ENCODE measurements around the gene CPNE5.

The CPNE5 gene

DNA sequence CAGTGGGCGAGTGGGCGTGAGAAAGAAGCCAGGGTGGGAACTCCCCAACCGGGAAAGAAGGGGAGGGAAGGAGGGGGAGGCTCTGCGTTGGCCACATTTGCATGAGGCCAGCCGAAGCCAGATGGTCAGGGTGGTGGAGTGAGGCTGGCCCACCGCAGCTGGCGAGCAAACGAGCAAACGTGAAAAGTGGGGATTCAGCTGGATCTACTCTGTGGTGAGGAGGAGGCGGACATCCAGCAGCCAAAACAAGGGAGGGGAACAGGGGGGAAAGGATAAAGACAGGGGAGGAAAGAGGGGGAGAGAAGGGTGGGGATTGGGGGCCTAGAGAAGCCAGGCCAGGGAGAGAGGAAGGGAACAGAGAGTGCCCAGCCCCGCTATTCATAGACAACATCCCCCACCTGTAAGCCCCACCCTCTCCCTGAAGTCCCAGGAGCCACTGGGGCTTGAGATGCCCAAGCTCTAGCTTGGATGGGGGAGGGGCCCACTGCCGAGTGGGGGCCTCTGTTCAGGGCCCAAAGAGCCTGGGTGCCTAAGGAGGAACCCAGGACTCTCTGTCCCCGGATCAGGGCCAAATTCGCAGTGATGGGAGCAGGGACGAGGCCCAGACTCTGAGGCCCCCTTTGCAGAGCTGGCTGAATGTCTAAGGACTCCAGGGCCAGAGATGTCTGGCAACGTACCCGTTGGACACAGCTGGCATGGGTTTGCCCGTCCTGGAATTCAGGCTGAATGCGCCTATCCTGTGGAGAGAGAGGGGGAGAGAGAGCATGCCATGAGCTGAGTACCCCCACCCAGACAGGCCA lies 45.1 kb downstream of the CPNE5 start:
- no peak for DNase-seq (ENCODE audit: low read depth in 1 of 2, low spot score in 1 of 2)

DNA sequence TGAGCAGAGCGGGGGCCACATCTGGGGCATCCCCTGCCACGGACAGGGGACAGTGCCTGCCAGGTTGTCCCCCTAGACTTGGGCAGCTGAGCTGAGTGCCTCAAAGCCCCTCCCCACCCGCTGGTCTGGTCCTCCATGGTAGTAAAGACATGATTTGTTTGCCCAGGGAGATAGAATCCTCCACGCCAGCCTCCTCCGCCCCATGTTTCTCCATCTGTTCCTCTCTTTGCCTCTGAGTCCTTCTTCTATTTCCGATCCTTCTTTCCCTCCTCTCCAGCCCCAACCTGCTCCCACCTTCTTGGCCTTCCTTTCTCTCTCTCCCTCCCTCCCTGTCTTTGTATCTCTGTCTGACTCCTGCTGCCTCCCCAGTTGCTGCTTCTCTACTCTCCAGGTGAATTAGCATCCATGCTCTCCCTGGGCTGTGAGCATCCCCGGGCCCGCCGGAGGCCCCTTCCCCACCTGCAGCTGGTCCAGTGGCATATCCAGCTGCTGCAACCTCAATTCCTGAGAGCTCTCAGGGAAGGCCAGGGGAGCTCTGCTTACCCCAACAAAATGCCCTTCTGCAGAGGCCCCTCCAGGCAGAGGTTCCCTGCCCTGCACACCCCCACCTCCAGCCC lies 45.8 kb downstream of the CPNE5 start:
- DNase-seq (ENCODE audit: low read depth in 1 of 2, low spot score in 1 of 2), result no peak

DNA sequence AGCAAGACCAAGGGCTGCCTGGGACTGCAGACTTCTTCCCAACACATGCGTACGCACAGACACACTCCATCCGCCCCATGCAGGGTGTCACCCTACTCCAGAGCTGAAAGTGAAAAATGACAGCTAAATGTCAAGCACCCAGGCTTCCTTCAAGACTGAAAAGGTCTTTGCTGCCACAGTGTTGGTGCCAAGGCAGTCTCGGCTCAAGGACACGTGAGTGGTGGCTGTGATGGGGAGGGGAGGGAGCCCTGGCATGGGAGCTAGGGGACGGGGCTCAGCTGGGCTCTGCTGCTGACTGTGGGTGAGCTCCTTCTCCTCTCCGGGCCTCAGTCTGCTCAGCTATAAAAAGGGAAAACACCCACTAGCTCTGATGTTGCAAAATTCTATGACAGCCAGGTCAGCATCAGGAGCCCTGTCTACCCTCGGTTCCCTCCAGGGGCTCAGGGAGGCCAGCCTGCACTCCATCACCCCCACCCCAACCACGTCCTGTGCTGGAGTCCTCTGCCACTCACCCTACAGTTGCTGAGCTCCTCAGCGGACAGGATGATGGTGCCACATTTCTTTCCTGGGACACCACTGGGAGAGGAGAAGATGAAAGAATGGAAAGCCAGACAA lies 47.6 kb downstream of the CPNE5 start:
- DNase-seq (ENCODE audit: low read depth in 1 of 2, low spot score in 1 of 2), result no peak

DNA sequence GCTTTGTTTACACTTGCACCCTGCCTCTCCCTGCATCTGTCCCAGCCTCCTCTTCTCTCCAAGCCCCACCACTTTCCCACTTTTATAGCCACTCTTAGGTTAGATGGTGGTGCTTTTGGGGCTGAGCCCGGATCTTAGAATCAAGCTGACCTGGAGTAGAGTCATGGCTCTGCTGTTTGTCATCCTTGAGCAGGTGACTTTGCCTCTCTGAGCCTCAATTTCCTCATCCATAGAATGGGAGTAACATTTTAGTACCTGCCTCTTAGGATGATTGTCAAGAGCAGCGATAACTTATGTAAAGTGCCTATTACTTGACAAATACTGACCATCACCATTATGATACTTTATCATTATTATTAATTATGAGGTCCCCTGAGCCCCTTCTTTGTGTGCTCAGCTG lies 48.2 kb downstream of the CPNE5 start:
- no peak for DNase-seq (ENCODE audit: low read depth in 1 of 2, low spot score in 1 of 2)

DNA sequence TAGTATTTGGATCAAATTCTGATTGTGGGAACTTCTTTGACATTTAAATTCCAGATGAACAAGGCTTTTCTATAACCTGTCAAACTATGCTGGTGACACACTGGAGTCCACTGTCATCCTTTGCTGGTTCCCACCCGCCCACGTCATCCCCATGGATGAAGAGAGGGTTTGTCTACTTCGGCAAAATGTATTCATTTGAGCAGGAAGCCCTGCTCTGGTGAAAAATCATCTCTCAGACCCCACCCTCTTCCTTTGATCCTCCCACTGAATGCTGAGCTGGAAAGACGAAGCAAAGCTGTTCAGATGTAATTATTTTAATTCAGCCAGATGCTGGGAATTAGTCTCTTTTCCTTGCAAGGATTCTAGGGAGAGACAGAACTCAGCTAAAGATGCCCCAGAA lies 50.5 kb downstream of the CPNE5 start:
- no peak for DNase-seq (ENCODE audit: low read depth in 1 of 2, low spot score in 1 of 2)

DNA sequence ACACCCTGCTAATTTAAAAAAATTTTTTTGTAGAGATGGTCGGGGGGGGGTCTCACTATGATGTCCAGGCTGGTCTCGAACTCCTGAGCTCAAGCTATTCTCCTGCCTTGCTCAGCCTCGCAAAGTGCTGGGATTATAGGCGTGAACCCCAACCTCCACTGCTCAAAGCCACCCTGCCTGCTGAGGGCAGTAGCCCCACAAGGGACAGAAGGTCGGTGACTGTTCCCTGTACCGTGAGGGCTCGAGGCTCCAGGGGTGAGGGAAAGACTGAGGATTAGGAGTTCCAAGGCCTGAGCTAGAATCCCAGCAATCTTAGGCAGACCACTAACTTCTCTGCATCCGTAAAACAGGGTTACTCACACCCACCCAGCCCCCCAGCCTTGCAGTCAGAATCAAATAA lies 51.1 kb downstream of the CPNE5 start:
- no peak for DNase-seq (ENCODE audit: low read depth in 1 of 2, low spot score in 1 of 2)

GRCh38 chr6:36787210-36787609 lies 52.0 kb downstream of the CPNE5 start:
- no peak for DNase-seq (ENCODE audit: low read depth in 1 of 2, low spot score in 1 of 2)

DNA sequence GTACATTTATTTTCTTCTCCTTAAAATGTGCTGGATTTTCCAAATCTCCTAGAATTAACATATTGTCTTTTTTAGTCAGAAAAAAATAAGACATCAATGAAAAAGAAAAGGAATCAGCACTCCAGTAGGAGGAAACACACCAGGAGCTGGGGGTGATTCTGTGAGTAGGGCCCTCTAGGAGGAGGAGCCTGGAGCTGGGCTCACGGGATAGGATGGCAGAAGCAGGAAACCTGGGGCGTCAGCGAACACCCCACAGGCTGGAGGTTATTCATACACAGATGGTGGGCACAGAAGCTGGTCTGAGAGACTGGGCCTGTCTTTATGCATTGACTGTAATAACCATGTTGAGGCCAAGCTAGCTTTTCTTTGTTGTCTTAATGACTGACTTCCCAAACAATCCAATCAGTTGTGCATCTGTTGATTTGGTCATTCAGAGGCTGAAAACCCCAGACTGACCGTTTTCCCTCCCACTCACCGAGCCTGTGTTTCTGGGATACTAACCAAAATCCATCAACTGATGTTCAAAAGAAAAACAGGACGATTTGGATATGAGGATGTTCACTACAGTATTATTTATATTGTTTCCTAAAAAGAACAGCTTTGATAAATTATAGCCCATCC lies 53.1 kb downstream of the CPNE5 start:
- no peak for DNase-seq (ENCODE audit: low read depth in 1 of 2, low spot score in 1 of 2)

- DNase-seq (ENCODE audit: low read depth in 1 of 2, low spot score in 1 of 2), result no peak
Measured at GRCh38 chr6:36784376-36784636, 54.9 kb downstream of the CPNE5 start.

DNA sequence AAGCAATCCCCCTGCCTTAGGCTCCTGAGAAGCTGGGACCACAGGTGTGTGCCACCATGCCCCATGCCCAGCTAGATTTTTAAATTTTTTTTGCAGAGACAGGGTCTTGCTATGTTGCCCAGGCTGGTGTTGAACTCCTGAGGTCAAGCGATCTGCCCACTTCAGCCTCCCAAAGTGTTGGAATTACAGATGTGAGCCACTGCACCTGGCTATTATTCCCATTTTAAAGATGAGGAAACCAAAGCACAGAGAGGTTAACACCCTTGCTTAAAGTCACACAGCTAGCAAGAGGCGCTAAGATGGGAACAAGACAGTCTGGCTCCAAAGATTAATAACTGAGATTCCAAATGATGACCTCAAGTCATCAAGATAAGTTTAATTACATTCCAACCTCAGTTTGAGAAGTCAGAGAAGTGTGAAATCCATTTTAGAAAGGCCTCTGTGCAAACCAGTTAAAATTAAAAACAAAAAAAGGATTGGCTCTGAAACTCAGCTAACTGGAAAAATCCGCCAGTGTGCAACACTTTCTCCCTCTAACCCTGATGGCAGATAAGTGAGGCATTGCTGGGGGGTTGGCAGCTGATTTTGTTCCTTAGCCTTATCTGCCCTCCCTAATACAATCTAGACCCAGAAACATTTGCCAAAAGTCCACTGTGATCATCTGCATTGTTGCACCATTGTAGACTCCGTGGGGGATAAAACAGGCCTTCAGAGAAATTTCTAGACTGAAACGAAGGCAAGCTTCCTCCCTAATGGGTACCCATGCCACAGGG lies 55.5 kb downstream of the CPNE5 start:
- DNase-seq (ENCODE audit: low read depth in 1 of 2, low spot score in 1 of 2), result no peak

DNA sequence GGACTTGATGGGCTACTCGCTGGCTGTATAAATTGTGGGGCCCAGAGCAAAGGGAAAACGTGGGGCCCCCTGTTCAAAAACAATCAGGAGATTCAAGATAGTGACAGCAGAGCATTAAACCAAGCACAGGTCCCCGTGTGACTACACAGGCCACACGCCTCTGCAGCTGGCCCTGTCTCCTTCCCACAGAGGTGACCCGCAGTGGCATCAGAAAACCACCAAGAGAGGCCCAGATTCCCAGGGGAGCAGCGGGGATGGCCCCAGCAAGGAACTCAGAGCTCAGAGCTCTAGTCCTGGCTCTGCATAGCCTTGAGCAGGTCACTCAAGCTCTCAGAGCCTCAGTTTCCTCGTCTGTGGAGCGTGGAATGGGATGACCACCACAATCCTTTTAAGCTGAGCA lies 57.6 kb downstream of the CPNE5 start:
- no peak for DNase-seq (ENCODE audit: low read depth in 1 of 2, low spot score in 1 of 2)

DNA sequence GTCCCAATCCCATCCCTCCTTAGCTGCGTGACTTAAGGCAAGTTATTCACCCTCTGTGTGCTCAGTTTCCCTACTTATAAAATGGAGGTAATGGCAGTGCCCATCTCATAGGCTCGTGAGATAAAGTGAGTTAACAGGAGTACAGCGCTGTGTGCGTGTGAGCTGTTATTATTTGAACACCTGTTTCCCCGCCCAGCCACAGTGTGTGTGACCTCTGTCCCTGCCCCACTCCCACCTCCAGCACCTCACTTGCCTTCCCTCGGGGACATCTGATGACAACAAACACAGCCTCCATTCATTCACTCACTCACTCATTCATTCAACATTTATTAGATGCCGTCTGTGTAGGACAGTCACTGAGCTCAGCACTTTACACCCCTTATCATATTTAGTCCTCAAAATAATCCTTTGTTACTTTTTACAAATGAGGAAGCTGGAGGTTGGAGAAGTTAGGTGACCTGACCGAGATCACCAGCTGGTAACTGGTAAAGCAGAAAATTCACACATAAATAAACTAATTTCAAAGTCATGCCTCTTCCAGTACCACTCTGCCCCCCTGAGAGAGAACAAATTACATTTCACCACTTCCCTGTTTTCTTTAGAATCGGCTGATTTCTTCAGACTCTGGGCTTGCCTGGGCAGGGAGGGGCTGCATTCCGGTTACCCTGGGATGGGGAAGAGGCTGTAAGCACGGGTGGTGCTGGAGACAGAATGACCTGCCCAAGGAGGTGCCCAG lies 58.6 kb downstream of the CPNE5 start:
- DNase-seq (ENCODE audit: low read depth in 1 of 2, low spot score in 1 of 2), result no peak

- no peak for DNase-seq (ENCODE audit: low read depth in 1 of 2, low spot score in 1 of 2)
Measured at GRCh38 chr6:36779227-36779626, 60.0 kb downstream of the CPNE5 start.

GRCh38 chr6:36777801-36778200 lies 61.4 kb downstream of the CPNE5 start:
- no peak for DNase-seq (ENCODE audit: low read depth in 1 of 2, low spot score in 1 of 2)

DNA sequence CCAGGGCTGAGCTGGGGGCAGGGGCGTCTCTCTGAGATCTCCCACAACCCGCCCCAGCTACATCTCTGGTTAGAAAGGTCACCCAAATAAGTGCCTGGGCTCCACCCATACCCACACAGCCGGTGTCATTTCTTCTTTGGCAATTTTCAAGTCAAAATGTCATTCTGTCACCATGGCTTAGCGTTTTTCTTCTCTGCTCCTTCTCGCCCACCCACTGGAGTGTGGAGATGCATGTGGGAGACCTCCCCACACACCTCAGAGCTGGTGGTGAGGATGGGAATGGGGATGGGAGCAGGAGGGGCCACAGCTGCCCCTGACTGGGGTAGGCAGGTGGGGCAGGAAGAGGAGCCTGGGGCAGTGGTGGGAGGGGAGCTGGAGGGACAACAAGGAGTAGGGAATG lies 63.1 kb downstream of the CPNE5 start:
- DNase-seq (ENCODE audit: low read depth in 1 of 2, low spot score in 1 of 2), result no peak

DNA sequence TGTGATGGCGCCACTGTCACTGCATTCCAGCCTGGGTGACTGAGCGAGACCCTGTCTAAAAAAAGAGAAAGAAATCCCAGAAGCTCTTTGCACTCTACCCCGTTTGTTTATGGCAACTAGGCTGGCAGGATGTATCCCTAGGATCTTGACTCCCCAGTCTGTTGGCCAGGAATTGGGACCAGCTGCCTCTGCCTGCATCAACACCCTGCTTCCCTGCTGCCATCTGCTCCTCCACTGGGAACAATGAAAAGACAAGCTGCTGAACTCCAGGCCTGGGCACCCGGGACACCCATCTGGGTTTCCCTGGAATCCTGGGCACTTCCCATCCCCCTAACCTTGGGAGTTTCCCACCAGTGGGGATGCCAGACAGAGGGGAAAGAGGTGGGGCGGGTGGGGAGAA lies 64.9 kb downstream of the CPNE5 start:
- DNase-seq (ENCODE audit: low read depth in 1 of 2, low spot score in 1 of 2), result no peak

DNA sequence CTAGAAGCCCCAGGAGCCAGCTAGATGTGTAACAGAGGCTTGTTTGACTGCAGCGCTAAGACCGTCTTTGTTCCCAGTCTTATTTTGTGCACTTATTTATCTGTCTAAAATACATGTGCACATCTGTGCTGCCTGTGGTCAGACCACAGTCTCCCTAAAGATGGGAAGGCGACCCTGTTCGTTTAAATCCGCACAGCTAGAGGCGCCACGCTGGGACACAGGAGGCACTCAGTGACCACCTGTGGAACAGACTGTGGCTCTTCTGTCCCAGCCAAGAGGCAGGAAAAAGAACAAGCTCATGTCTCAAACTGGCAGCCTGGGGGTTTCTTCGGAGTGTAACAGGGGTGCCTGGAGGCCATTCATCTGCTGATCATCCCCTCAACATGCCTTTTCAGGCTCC lies 66.8 kb downstream of the CPNE5 start:
- no peak for DNase-seq (ENCODE audit: low read depth in 1 of 2, low spot score in 1 of 2)

GRCh38 chr6:36771145-36771544 lies 68.1 kb downstream of the CPNE5 start:
- no peak for DNase-seq (ENCODE audit: low read depth in 1 of 2, low spot score in 1 of 2)

DNA sequence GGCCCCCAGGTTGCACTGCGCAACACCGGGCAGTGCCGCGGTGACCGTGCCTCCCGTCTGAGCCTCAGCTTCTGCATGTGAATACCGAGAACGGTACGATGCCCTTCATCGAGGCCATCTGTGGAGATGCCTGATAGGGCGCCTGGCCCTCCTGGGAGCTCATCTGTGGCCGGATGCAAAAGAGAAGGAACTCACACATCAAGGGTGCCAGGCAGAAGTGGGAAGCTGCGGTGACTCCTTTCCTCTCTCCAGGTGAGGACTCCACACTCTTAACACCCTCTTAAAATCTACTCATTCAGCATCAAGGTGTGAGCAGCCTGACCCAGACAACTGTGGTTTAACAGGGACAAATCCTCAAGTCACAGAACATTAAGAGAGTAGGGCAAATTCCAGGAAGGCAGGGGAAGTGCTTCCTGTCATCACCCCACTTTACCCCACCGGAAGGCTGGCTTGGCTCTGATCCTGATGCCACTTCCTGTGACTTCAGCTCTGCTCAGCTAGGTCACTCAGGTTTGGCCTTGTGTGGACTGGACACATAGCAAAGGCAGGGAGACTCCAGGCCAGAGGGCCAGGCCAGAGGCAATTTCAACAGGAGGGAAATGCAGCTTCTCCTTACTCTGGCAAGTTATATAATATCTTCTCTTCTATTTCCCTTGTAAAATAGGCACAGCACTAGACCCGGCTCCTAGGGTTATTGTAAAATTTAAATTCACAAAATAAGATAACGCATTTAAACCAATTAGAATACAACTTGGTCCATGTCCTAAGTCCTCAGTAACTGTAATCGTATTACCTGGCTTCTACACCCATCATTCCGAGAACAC lies 69.4 kb downstream of the CPNE5 start:
- DNase-seq (ENCODE audit: low read depth in 1 of 2, low spot score in 1 of 2), result no peak

DNA sequence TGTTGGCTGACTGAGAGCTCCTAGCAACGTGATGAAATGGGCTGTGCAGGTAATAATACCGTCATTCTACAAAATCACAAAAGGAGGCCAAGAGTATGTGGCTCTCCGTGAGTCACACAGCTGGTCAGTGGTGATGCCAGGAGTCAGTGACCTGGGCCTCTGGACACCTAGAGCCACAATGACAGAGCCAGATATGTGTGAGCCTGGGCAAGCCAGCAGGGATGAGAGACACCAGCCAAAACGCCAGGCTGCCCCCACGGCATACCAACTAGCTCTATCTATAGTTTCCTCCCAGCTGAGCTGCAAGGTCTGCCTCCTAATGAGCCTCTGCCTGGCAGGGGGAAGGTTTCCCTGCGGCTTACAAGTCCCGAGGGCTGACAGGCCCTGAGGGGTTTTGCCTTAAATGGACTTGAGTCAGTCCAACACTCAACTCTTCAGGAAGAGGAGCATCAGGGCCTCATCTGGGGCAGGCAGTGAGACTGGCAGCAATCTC lies 70.0 kb downstream of the CPNE5 start:
- no peak for DNase-seq (ENCODE audit: low read depth in 1 of 2, low spot score in 1 of 2)
